H1 (cell line): Measurements from ENCODE around the gene TNFAIP8. TPM values are rescaled to one million over a fixed set of nuclear protein-coding genes. Genes with fewer than 3 reads are reported as not detected.

Source experiments
- CTCF ChIA-PET: fragments of 300-600 bp; sonication (Branson Sonifier 250); formaldehyde crosslinking; loops from one replicate; lab custom pipeline; 2021; ENCODE audit not compliant: partially characterized antibody; lab: Charles Lee
- POLR2A ChIA-PET: fragments of 300-600 bp; sonication (Branson Sonifier 250); formaldehyde crosslinking; loops from one replicate; lab custom pipeline; 2021; ENCODE audit warnings: inconsistent platforms; ENCODE audit not compliant: partially characterized antibody; lab: Charles Lee
- DNase-seq, 2 experiments: peaks; one replicate each; pipeline versions ENCODE4 v3.0.0 to v3.0.0-alpha.2; 2010 to 2022; ENCODE audit warnings: low spot score in 2 of 2, low read depth in 1 of 2, mixed read lengths in 1 of 2
- FAIRE-seq: peaks from 2 replicates; lab custom pipeline; 2011; peaks lifted over from hg19 to GRCh38; lab: Jason Lieb, UNC
- H2AFZ ChIP-seq: 2 replicates; pipeline ENCODE4 v1.8.1; 2012; ENCODE audit warnings: low read length, inconsistent platforms
- H2AK5ac ChIP-seq: 2 replicates; pipeline ENCODE4 v1.6.1; 2013; ENCODE audit warnings: low read depth, low read length
- H2BK120ac ChIP-seq: replicated peaks from 2 replicates; pipeline ENCODE3; 2013; ENCODE audit warnings: low read depth, low read length, inconsistent platforms
- H2BK12ac ChIP-seq: 2 replicates; pipeline ENCODE4 v1.6.1; 2013; ENCODE audit warnings: low read depth, low read length
- H2BK15ac ChIP-seq: 2 replicates; pipeline ENCODE4 v1.6.1; 2013; ENCODE audit warnings: low read length
- H2BK20ac ChIP-seq: 2 replicates; pipeline ENCODE4 v1.6.1; 2013; ENCODE audit warnings: low read length
- H2BK5ac ChIP-seq: 2 replicates; pipeline ENCODE4 v1.6.1; 2013; ENCODE audit warnings: low read depth, low read length
- H3K14ac ChIP-seq: 2 replicates; pipeline ENCODE4 v1.6.1; 2013; ENCODE audit warnings: inconsistent platforms; ENCODE audit not compliant: insufficient read length
- H3K18ac ChIP-seq: 2 replicates; pipeline ENCODE4 v1.6.1; 2013; ENCODE audit warnings: low read length; ENCODE audit errors: extremely low read depth
- H3K23ac ChIP-seq: 2 replicates; pipeline ENCODE4 v1.6.1; 2013; ENCODE audit warnings: inconsistent platforms; ENCODE audit not compliant: insufficient read length
- H3K23me2 ChIP-seq: 2 replicates; pipeline ENCODE4 v1.6.1; 2013; ENCODE audit warnings: low read depth, low read length
- H3K27ac ChIP-seq: 2 replicates; pipeline ENCODE4 v1.6.1; 2011; ENCODE audit warnings: low read depth, low read length, inconsistent platforms
- H3K27me3 ChIP-seq, 4 experiments: replicated peaks in 1 of 4; 1 replicate in 1 of 4; 2 replicates in 3 of 4; pipeline versions ENCODE4 v1.6.1 to v1.8.1; 2011 to 2013; ENCODE audit warnings: low read length in 3 of 4, mild to moderate bottlenecking in 3 of 4, inconsistent platforms in 2 of 4, mixed read lengths in 2 of 4, moderate library complexity in 1 of 4; ENCODE audit not compliant: control insufficient read depth in 3 of 4, insufficient read depth in 3 of 4; ENCODE audit errors: extremely low read depth in 1 of 4
- H3K36me3 ChIP-seq, 4 experiments: 2 replicates each; pipeline versions ENCODE4 v1.6.1 to v1.8.1; 2011 to 2013; ENCODE audit warnings: mild to moderate bottlenecking in 4 of 4, low read length in 3 of 4, moderate library complexity in 2 of 4, control low read depth in 1 of 4, inconsistent platforms in 1 of 4; ENCODE audit not compliant: insufficient read depth in 4 of 4, control insufficient read depth in 2 of 4
- H3K4ac ChIP-seq: replicated peaks from 2 replicates; pipeline ENCODE3; 2013; ENCODE audit warnings: low read length, low read depth, mixed read lengths, inconsistent platforms; ENCODE audit not compliant: insufficient read length
- H3K4me1 ChIP-seq, 4 experiments: replicated peaks in 1 of 4; 1 replicate in 1 of 4; 2 replicates in 3 of 4; pipeline versions ENCODE4 v1.6.1 to v1.8.1; 2011 to 2013; ENCODE audit warnings: low read length in 3 of 4, inconsistent platforms in 2 of 4, mixed read lengths in 1 of 4; ENCODE audit not compliant: insufficient read depth in 4 of 4, control insufficient read depth in 3 of 4
- H3K4me2 ChIP-seq, 2 experiments: 2 replicates each; pipeline versions ENCODE4 v1.6.1 to v1.8.1; 2011 to 2013; ENCODE audit warnings: low read depth in 2 of 2, low read length in 2 of 2, control low read depth in 1 of 2, inconsistent platforms in 1 of 2, mild to moderate bottlenecking in 1 of 2; ENCODE audit not compliant: insufficient read depth in 1 of 2
- H3K4me3 ChIP-seq, 4 experiments: fragments of 200-600, 300-600 bp in 1 of 4; sonication (generic), shearing (Covaris generic), sonication (Bioruptor Twin) in 1 of 4; 2 replicates each; pipeline versions ENCODE4 v1.5.1 to v1.8.1; 2011 to 2016; ENCODE audit warnings: low read length in 4 of 4, low read depth in 3 of 4, control low read depth in 2 of 4, inconsistent platforms in 2 of 4, mild to moderate bottlenecking in 2 of 4, mixed read lengths in 1 of 4, moderate library complexity in 1 of 4; ENCODE audit not compliant: insufficient read depth in 2 of 4; ENCODE audit errors: extremely low read depth in 1 of 4
- H3K56ac ChIP-seq: replicated peaks from 2 replicates; pipeline ENCODE3; 2013; ENCODE audit warnings: low read depth, mild to moderate bottlenecking, mixed read lengths, low read length, inconsistent platforms; ENCODE audit not compliant: insufficient read length
- H3K79me1 ChIP-seq: 2 replicates; pipeline ENCODE4 v1.6.1; 2013; ENCODE audit warnings: low read depth, low read length, control low read depth
- H3K79me2 ChIP-seq, 2 experiments: 2 replicates each; pipeline versions ENCODE4 v1.6.1 to v1.8.1; 2012 to 2013; ENCODE audit warnings: low read length in 2 of 2, mild to moderate bottlenecking in 2 of 2, inconsistent platforms in 1 of 2; ENCODE audit not compliant: insufficient read depth in 2 of 2, control insufficient read depth in 1 of 2
- H3K9ac ChIP-seq, 4 experiments: replicated peaks in 1 of 4; 1 replicate in 1 of 4; 2 replicates in 3 of 4; pipeline versions ENCODE4 v1.6.1 to v1.8.1; 2011 to 2013; ENCODE audit warnings: low read depth in 3 of 4, low read length in 3 of 4, control low read depth in 2 of 4, mild to moderate bottlenecking in 2 of 4, moderate library complexity in 2 of 4, inconsistent platforms in 1 of 4; ENCODE audit errors: extremely low read depth in 1 of 4
- H3K9me3 ChIP-seq, 2 experiments: 2 replicates each; pipeline versions ENCODE4 v1.6.1 to v1.8.1; 2012 to 2013; ENCODE audit warnings: mild to moderate bottlenecking in 2 of 2, moderate library complexity in 2 of 2, control low read depth in 1 of 2, inconsistent platforms in 1 of 2, low read depth in 1 of 2, low read length in 1 of 2, mixed read lengths in 1 of 2; ENCODE audit not compliant: insufficient read depth in 2 of 2
- H4K20me1 ChIP-seq, 2 experiments: replicated peaks in 1 of 2; 2 replicates each; pipeline versions ENCODE3 to v1.8.1; 2011 to 2013; ENCODE audit warnings: inconsistent platforms in 2 of 2, low read length in 2 of 2, mild to moderate bottlenecking in 1 of 2; ENCODE audit not compliant: insufficient read depth in 2 of 2, control insufficient read depth in 1 of 2
- H4K5ac ChIP-seq: 2 replicates; pipeline ENCODE4 v1.6.1; 2013; ENCODE audit warnings: low read length, low read depth, mixed read lengths, inconsistent platforms; ENCODE audit not compliant: insufficient read length
- H4K8ac ChIP-seq: 2 replicates; pipeline ENCODE4 v1.8.0; 2013; ENCODE audit warnings: mild to moderate bottlenecking, moderate library complexity, low read length, inconsistent platforms; ENCODE audit not compliant: insufficient read depth; ENCODE audit errors: extremely low read depth
- H4K91ac ChIP-seq: replicated peaks from 2 replicates; pipeline ENCODE3; 2013; ENCODE audit warnings: low read length, mixed read lengths, inconsistent platforms; ENCODE audit not compliant: insufficient read length
- BRCA1 ChIP-seq: IDR thresholded peaks from 2 replicates; pipeline ENCODE4 v1.6.1; 2012; ENCODE audit warnings: low read depth, low read length, improper control_type of control experiment
- CBX8 ChIP-seq: fragments of 300-800, 300-1000 bp; sonication (generic); IDR thresholded peaks from 2 replicates; pipeline ENCODE4 v1.7.1; 2016; ENCODE audit warnings: low read depth, low read length, borderline replicate concordance
- CEBPB ChIP-seq: IDR thresholded peaks from 2 replicates; pipeline ENCODE4 v1.6.1; 2012; ENCODE audit warnings: low read depth, low read length
- CHD1 ChIP-seq: IDR thresholded peaks from 2 replicates; pipeline ENCODE4 v1.6.1; 2012; ENCODE audit warnings: low read depth, low read length, improper control_type of control experiment
- CHD2 ChIP-seq: IDR thresholded peaks from 2 replicates; pipeline ENCODE4 v1.6.1; 2012; ENCODE audit warnings: low read length, improper control_type of control experiment
- CREB1 ChIP-seq: IDR thresholded peaks from 2 replicates; pipeline ENCODE4 v1.6.1; 2012; ENCODE audit warnings: inconsistent platforms
- HDAC6 ChIP-seq: IDR thresholded peaks from one replicate; pipeline ENCODE4 v1.7.1; 2012; ENCODE audit warnings: low read depth, mild to moderate bottlenecking, inconsistent platforms, low read length, moderate library complexity
- KDM1A ChIP-seq: fragments of 200-600, 300-600 bp; sonication (generic); IDR thresholded peaks from 2 replicates; pipeline ENCODE4 v1.7.1; 2016; ENCODE audit warnings: mild to moderate bottlenecking, low read length, borderline replicate concordance
- KDM4A ChIP-seq: IDR thresholded peaks from one replicate; pipeline ENCODE4 v1.7.1; 2012; ENCODE audit warnings: low read depth, mild to moderate bottlenecking, moderate library complexity, low read length, inconsistent platforms; ENCODE audit not compliant: severe bottlenecking
- KDM5A ChIP-seq: fragments of 200-600 bp; IDR thresholded peaks from 2 replicates; pipeline ENCODE4 v1.7.1; 2012; ENCODE audit warnings: mild to moderate bottlenecking, low read length, inconsistent platforms, mixed read lengths
- MAFK ChIP-seq: IDR thresholded peaks from 2 replicates; pipeline ENCODE4 v1.6.1; 2012; ENCODE audit warnings: low read depth, mild to moderate bottlenecking, improper control_type of control experiment, low read length
- NRF1 ChIP-seq: IDR thresholded peaks from 2 replicates; pipeline ENCODE4 v1.6.1; 2011; ENCODE audit warnings: mild to moderate bottlenecking, low read depth, low read length, improper control_type of control experiment
- POLR2A ChIP-seq, 2 experiments: IDR thresholded peaks; 1 replicate in 1 of 2; 2 replicates in 1 of 2; pipeline ENCODE4 v1.6.1; 2011; ENCODE audit warnings: low read depth in 2 of 2, low read length in 2 of 2, mild to moderate bottlenecking in 2 of 2; ENCODE audit errors: control extremely low read depth in 1 of 2
- SIN3A ChIP-seq, 2 experiments: IDR thresholded peaks in 1 of 2; conservative IDR thresholded peaks in 1 of 2; 2 replicates each; pipeline ENCODE4 v1.6.1; 2011 to 2012; ENCODE audit warnings: low read length in 2 of 2, improper control_type of control experiment in 1 of 2, low read depth in 1 of 2, mild to moderate bottlenecking in 1 of 2
- SRF ChIP-seq: IDR thresholded peaks from 2 replicates; pipeline ENCODE4 v1.6.1; 2011; ENCODE audit warnings: mild to moderate bottlenecking, low read depth, low read length, moderate library complexity
- WGBS, 2 experiments: shearing (Covaris generic) in 1 of 2; methylation state at CpG; one replicate each; pipeline versions ENCODE4 v1.1.6 to v1.1.7; 2013 to 2015; ENCODE audit warnings: low lambda C conversion rate in 2 of 2, mixed read lengths in 2 of 2, inconsistent platforms in 1 of 2, low coverage in 1 of 2, missing lambda C conversion rate in 1 of 2; ENCODE audit not compliant: insufficient replicate concordance in 2 of 2, insufficient coverage in 1 of 2, insufficient read length in 1 of 2; ENCODE audit errors: extremely low coverage in 1 of 2, missing lambda C conversion rate in 1 of 2; 5-methylcytosine and 5-hydroxymethylcytosine counted together
- polyA plus RNA-seq, 7 experiments: library from polyadenylated mRNA; depleted of rRNA in 3 of 7; stranded (reverse) in 5 of 7; unstranded in 2 of 7; fragments of >200 nt in 5 of 7; fragments of 200-250 nt in 2 of 7; gene quantifications; 1 replicate in 5 of 7; 2 replicates in 1 of 7; 4 replicates in 1 of 7; pipeline versions ENCODE4 v1.2.1 to v1.2.3, GENCODE V29; 2011 to 2013; ENCODE audit warnings: missing spikeins in 2 of 7, mixed read lengths in 2 of 7
- total RNA-seq: library from RNA; stranded (reverse); fragmentation: NEBNext Ultra II Directional; extraction: Animal tissue kit (Norgen Biotek cat#: 25700); gene quantifications from 2 replicates; pipeline ENCODE4 v1.2.1, GENCODE V29; 2021

The TNFAIP8 gene
- total and polyA plus RNA-seq, 2 of the 8 experiments (the other 6 are each of a cell fraction or from before 2014, with no cell fraction given): 12.4 to 19.3 TPM

- no peak overlapping the region for H2BK20ac ChIP-seq
- FAIRE-seq (no peak), DNase-seq (no peak)
- POLR2A ChIA-PET: no interaction called here
- no peaks in the 10 kb centered on the region; a peak in 1 of 4 replicates for H3K79me2 ChIP-seq
- H3K14ac ChIP-seq: no peak overlapping the region
- H4K5ac ChIP-seq: no peak overlapping the region
- H2BK120ac ChIP-seq: no peak overlapping the region
- peaks cover 0 to 1% of the 10 kb centered on the region in 2 experiments for H4K20me1 ChIP-seq
- no peaks in the 10 kb centered on the region; a peak in 1 of 8 replicates for H3K36me3 ChIP-seq
- H3K4me1 ChIP-seq: peaks cover 0 to 9% (median 4%) of the 10 kb centered on the region in 4 experiments; a peak in 2 of 7 replicates
- no peak overlapping the region for H2AK5ac ChIP-seq
- no peaks in the 10 kb centered on the region for H3K27me3 ChIP-seq
- CTCF ChIA-PET: interaction anchor here (1.5 kb wide), 1 partner anchor 23 kb away, joined by 6 read pairs; no protein-coding TSS in a partner anchor
- no peak overlapping the region for H3K9ac ChIP-seq
- H3K4me3 ChIP-seq: no peak overlapping the region
- H3K18ac ChIP-seq: no peak overlapping the region
- H3K79me1 ChIP-seq: 0 out of 2 replicates have a peak, but pooled peaks cover 2% of the 10 kb centered on the region
- no peak overlapping the region for H2BK5ac ChIP-seq
- no peak overlapping the region for H3K4ac ChIP-seq
- no peak overlapping the region for H2BK15ac ChIP-seq
- no peak overlapping the region for H3K4me2 ChIP-seq
- no peak overlapping the region for H3K27ac ChIP-seq
- no peak overlapping the region for H3K56ac ChIP-seq
- 91% methylated on average over 4 of the region's 5 CpGs; no CpG with 5 or more reads in 1 of the 2 experiments for WGBS, 2 experiments
- H3K23ac ChIP-seq: no peak overlapping the region
- H3K23me2 ChIP-seq: no peaks in the 10 kb centered on the region
- H4K91ac ChIP-seq: no peak overlapping the region
- H3K9me3 ChIP-seq: no peaks in the 10 kb centered on the region
- H2BK12ac ChIP-seq: no peak overlapping the region
- no peak overlapping the region for H4K8ac ChIP-seq
- no peak overlapping the region for H2AFZ ChIP-seq
- TF ChIP-seq CREB1: no peak
- TF ChIP-seq HDAC6: no peak
- no peak for TF ChIP-seq CHD1
- TF ChIP-seq NRF1: no peak
- TF ChIP-seq SIN3A (conservative IDR thresholded peaks at IDR 0.05 in 1 of 2, IDR thresholded peaks at IDR 0.05 in 1 of 2; ENCODE audit: low read depth in 1 of 2, low read length in 2 of 2): no peak
- TF ChIP-seq SRF: no peak
- TF ChIP-seq CHD2: no peak
- no peak for TF ChIP-seq CEBPB
- TF ChIP-seq KDM4A: no peak
- TF ChIP-seq POLR2A (IDR thresholded peaks at IDR 0.05; ENCODE audit: control extremely low read depth in 1 of 2, low read depth in 2 of 2, low read length in 2 of 2): no peak
- no peak for TF ChIP-seq BRCA1
- TF ChIP-seq KDM5A: no peak
- TF ChIP-seq KDM1A: no peak
- no peak for TF ChIP-seq MAFK
- TF ChIP-seq CBX8: no peak
Measured at GRCh38 chr5:119388619-119389190, 32.9 kb downstream of the TNFAIP8 start.
